ACHN (cell line): ENCODE data around the gene GNPAT.

Experiments
- DNase-seq: peaks from one replicate; pipeline ENCODE4 v3.0.0-alpha.2; 2015
- in situ Hi-C: cut with HindIII; loops from 2 replicates; pipeline ENCODE4 v1.10.0; 2017; ENCODE audit warnings: low sequenced_read_pairs, low pct_ligation_motif_present, low pct_unique_long_range_greater_than_20kb

GNPAT gene

DNA sequence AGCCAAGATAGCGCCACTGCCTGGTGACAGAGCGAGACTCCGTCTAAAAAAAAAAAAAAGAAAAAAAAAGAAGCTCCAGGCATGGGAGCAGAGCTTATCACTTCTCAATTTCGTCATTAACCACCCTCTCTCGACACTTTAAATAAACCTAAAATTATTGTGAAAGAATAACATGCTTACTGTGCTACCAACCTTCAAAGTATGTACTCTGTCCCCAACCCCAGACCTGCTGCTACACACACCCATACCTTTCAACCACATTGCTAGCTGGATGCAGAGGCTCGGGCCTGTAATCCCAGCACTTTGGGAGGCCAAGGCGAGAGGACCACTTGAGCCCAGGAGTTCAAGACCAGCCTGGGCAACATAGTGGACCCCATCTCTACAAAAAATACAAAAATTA lies 38.7 kb downstream of the GNPAT start:
- in situ Hi-C loops, result no loop called here
- DNase-seq, result no peak

DNA sequence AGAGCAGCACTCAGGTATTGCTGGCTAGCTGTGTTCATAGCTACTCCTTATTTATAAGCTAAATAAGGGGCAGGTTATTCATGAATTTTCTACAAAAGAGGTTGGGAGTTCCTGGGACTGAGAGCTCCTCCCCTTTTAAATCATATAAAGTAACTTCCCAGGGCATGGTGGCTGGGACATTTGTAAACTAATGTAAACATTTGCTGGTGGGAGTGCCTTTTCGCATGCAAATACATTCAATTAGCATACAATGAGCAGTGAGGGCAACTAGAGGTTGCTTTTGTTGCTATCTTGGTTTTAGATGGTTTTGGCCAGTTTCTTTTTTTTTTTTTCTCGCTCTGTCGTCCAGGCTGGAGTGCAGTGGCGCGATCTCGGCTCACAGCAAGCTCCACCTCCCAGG lies 43.4 kb downstream of the GNPAT start:
- in situ Hi-C loops, result no loop called here
- DNase-seq, result no peak

DNA sequence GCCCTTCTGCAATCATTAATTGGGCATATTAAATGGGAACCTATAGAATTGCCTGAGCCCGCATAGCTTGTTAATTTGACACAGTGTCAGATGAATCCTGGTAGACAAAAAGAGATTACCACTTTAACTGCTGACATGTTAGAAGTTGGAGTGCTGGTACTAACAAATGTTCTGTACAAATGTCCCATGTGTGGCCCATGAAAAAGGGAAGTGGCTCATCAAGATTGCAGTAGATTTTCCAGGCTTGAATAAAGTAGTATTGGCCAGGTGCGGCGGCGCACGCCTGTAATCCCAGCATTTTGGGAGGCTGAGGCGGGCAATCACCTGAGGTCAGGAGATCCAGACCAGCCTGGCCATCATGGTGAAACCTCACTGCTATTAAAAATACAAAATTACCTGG lies 45.6 kb downstream of the GNPAT start:
- in situ Hi-C loops, result no loop called here

DNA sequence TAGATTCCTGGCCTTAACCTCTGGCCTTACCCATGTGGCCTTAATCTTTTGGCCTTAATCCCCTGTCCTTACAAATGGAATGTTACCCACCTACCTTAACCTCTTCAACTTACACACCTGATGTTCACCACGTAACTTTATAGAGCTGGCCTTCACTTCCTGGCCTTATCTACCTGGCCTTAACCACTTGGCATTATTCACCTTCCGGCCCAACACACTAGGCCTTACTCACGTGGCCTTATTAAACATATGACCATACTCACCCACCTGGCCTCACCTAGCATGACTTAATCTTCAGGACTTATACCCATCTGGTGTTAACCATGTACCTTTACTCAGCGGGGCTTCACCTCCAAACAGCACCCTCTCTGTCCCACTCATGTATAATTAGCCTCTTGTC lies 54.9 kb downstream of the GNPAT start:
- in situ Hi-C loops, result no loop called here
- DNase-seq, result no peak

More for the DNA sequence above, 45.6 kb downstream of the GNPAT start:
- DNase-seq, result no peak

DNA sequence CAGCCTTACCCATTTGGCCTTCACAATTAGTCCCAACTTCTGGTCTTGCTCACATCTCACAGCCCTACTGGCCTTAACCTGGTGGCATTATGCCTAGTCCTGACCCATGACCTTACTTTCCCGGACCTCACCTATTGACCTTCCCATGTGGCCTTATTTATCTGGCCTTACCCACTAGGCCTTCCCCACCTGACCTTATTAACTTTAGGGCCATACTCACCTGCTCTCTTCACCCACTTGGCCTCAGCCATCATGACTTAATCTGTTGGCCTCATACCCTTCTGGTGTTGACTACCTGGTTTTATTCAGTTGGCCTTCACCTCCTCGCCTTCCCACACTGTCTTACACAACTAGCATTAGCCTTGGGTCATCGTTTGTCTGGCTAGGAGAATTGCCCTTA lies 61.0 kb downstream of the GNPAT start:
- in situ Hi-C loops, result no loop called here
- DNase-seq, result no peak

DNA sequence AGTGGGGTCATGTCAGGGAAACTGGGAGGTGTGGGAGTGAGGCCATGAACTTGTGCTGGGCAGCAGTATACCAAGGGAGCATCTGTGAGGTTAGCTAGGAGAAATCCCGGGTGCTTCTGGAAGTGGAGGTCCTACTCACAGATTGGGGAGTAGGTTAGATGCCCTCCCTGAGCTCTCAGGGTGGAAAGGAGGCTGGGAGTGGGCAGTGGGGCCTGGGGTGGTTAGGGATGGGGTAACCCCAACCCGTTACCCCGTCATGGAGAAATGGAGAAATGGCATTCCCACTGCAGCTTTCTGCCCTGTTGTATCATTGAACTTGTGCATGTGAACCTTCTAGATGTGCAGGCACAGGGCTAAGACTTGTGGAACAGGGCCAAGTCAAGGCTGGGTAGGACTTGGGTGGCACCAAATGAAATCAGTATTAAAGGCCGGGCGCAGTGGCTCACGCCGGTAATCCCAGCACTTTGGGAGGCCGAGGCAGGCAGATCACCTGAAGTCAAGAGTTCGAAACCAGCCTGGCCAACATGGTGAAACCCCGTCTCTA lies 69.5 kb downstream of the GNPAT start:
- no peak for DNase-seq
- in situ Hi-C loops, result no loop called here

DNA sequence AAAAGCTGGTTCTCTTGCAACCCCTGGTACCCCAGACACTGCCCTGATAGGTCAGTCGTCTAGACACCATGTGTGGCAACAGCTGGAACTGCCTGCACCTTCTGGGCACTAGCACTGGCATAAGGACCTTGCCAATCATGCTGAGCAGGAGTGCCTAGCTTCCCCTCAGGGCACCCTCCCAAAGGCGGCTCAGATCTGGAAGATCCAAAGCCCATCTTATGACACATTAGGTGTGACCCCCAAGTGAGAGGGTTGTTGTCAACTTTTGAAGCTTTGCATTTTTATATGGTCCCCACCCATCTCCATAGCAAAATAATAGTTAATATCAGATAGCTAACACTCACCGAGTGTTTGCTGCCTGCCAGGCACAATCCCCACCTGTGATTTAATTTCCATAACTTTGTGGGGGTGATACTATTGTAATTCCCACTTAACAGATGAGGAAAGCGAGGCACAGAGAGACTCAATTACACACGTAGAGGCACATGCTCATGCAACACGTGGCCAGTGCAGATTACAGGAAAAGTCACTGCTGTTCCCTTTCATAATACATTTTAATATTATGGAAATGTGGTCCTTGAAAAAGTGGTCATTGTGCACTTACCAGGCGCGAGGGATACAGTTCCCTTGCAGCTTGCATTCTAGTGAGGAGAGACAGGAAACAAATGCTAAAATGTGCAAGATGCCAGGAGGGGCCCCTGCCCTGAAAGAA lies 70.9 kb downstream of the GNPAT start:
- DNase-seq, result no peak
- in situ Hi-C loops, result no loop called here

DNA sequence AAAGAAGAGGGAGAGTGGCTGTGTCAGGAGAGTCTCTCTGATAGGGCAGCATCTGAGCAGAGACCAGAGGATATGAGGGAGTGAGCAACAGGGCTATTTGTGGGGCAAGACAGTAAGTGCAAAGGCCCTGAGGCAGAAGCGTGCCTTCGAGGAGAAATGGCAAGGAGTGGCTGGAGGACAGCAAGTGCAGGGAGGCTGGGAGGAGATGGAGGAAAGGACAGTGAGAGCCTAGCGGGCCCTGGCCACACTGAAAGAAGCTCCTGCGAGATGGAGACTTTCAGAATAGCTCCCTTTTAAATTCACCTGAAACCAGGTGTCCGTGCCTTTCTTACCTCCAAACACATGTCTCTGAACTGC lies 71.4 kb downstream of the GNPAT start:
- DNase-seq, result no peak
- in situ Hi-C loops, result no loop called here

DNA sequence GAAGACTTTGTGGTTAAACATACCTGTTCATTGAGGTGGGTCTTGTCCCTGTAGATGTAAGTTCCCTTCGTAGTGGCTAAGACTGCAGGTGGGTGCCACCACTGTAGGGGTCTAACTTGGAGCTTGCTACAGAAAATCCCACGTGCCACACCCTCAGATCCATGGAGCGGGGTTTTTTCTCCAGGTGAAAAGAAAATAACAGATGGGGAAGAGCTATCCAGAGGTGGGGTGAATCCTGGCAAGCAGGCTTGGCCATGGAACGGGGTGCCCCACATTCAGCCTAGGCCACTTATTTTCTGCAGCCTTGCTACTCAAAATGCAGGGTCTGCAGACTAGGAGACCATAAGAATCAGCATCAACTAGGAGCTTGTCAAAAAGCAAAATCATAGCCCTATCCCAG lies 72.6 kb downstream of the GNPAT start:
- DNase-seq, result no peak
- in situ Hi-C loops, result no loop called here

DNA sequence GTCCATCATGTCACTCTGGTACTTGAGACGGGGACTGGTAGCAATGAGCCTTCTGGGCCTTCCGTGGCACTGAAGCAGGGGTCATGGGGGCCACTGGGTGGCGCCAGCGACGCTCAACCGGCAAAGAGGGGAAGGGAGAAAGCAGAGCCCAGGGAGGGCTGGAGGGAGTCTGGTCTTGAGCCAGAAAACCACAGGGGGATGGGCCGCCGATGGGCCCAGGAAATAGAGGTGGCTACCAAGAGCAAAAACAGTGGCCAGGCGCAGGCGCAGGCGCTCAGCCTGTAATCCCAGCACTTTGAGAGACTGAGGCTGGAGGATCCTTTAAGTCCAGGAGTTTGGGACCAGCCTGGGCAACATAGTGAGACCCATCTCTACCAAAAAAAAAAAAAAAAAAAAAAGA lies 74.9 kb downstream of the GNPAT start:
- in situ Hi-C loops, result no loop called here
- peak; percentile 62 for DNase-seq

DNA sequence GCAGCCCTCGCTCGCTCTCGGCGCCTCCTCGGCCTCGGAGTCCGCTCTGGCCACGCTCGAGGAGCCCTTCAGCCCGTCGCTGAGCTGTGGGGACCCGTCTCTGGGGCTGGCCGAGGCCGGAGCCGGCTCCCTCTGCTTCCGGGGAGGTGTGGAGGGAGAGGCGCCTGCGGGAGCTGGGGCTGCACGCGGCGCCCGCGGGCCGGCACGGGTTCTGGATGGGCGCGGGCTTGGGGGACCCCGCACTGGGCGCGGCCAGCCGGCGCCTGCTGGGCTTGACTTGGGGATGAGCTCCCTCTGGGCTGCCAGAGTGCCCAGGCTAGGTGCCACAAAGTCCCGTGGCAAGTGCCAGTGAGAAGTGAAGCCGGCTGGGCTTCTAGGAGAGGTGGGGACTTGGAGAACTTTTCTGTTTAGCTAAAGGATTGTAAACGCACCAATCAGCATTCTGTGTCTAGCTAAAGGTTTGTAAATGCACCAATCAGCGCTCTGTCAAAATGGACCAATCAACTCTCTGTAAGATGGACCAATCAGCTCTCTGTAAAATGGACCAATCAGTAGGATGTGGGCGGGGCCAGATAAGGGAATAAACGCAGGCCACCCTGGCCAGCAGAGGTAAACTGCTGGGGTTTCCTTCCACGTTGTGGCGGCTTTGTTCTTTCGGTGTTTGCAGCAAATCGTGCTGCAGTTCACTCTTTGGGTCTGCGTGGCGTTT lies 76.4 kb downstream of the GNPAT start:
- no peak for DNase-seq
- in situ Hi-C loops, result no loop called here

DNA sequence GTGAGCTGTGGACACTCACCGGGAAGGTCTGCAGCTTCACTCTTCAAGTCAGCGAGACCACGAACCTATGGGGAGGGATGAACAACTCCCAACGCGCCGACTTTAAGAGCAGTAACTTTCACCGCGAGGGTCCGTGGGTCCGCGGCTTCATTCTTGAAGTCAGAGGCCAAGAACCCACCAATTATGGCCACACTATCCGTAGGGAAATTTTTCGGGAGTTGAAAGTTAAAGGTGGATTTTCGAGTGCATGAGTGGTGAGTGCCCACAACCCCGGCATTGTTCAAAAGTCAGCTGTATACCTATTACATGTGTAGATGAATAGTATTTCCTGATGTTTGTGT lies 77.0 kb downstream of the GNPAT start:
- in situ Hi-C loops, result no loop called here
- DNase-seq, result no peak

DNA sequence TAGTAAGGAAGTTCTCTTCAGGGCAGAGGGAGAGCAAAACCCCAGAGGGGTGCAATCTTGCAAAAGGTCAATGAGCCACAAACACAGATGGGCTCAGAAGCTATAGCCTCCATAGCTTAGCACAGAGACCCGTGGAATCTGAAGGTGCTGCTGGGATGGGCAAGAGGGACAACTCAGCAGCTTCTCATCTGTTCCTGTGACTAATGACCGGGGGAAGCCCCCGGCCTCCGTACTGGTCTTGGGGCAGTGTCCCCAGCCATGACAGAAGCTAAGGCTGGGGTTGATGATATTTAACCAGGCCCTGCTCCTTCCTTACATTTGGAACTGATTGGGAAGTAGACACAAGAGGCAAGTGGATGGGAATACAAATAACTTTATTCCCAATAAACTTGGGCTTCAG lies 77.6 kb downstream of the GNPAT start:
- in situ Hi-C loops, result no loop called here
- no peak for DNase-seq

DNA sequence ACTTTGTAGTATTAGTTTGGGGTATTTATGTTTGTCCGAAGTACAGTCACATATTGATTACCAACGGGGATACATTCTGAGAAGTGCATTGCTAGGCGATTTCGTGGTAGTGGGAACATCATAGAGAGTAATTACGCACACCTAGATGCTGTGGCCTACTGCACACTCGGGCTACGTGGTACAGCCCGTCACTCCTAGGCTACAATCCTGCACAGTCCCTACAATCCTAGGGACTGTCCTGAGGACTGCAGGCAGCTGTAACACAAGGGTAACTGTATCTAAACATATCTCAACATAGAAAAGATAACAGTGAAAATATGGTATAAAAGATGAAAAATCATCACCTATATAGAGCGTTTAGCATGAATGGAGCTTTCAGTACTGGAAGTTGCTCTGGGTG lies 78.1 kb downstream of the GNPAT start:
- no peak for DNase-seq
- in situ Hi-C loops, result no loop called here

DNA sequence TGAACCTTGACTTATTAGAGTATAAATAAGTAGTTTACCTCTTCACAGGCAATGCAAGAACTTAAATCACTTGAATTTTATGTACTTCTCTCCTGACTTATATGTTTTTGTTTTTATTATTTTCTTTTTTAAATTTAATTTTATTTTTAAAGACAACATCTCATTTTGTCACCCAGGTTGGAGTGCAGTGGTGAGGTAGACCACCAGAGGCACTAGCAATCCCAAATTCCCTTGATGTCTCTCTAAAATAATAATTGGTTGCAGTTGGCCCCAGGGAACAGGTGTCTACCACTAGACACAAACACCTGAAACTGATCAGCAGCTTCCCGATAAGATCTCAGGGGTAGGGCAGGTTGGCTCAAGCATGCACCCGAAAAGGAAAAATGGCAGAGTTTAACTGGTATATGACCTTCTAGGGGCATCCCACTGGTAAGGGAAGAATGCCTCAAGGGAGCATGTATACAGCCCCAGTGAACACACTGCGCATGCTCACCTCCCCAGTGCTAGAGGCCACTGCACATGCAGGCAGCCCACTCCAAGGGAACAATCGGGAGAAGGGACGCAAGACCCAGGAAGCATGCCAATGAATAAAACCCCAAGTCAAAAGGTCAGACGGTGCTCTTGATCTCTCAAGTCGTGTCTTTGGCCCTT lies 82.0 kb downstream of the GNPAT start:
- DNase-seq, result no peak
- in situ Hi-C loops, result no loop called here

DNA sequence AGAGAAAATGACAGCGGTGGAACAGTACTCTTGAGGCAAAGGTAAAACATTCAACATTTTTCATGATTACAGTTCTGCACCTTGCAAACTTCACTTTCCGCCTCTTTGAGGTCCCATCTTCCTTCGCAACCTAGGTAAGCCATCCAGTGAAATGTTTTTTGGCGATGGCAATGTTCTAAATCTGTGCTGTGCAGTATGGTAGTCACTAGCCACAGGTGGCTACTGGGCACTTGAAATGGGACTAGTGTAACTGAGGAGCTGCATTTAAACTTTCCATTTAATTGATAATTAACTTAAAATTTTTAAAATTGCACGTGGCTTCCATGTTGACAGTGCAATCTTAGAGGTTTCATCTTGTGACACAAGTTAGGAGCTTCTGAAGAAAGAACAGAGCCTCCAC lies 83.6 kb downstream of the GNPAT start:
- in situ Hi-C loops, result no loop called here

DNA sequence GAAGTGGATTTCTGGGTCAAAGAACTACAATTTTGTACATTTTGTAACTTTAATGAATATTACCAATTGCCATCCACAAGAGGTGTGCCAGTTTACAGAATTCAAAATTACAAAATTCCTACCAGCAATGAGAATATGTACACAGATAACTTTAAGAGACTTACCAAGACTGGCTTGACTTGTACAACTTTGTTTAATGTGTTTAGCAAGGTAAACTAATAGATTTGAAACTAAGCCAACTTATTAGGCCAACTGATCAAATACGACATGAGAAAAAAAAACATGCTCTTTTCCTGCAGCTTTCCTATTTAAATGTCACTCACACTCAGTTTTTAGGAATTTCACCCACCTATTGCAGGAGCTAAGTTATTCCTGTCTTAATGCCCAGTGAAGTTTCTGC lies 85.2 kb downstream of the GNPAT start:
- in situ Hi-C loops, result no loop called here
- no peak for DNase-seq

More for the DNA sequence above, 83.6 kb downstream of the GNPAT start:
- no peak for DNase-seq
